H1 (cell line): ENCODE measurements around the gene CSNK2B. TPM values are rescaled to one million over a fixed set of nuclear protein-coding genes. Genes with fewer than 3 reads are reported as not detected.

ENCODE experiments used
- CTCF ChIA-PET: fragments of 300-600 bp; sonication (Branson Sonifier 250); formaldehyde crosslinking; loops from one replicate; lab custom pipeline; 2021; ENCODE audit not compliant: partially characterized antibody; lab: Charles Lee
- POLR2A ChIA-PET: fragments of 300-600 bp; sonication (Branson Sonifier 250); formaldehyde crosslinking; loops from one replicate; lab custom pipeline; 2021; ENCODE audit warnings: inconsistent platforms; ENCODE audit not compliant: partially characterized antibody; lab: Charles Lee
- DNase-seq, 2 experiments: peaks; one replicate each; pipeline versions ENCODE4 v3.0.0 to v3.0.0-alpha.2; 2010 to 2022; ENCODE audit warnings: low spot score in 2 of 2, low read depth in 1 of 2, mixed read lengths in 1 of 2
- FAIRE-seq: peaks from 2 replicates; lab custom pipeline; 2011; peaks lifted over from hg19 to GRCh38; lab: Jason Lieb, UNC
- H2AFZ ChIP-seq: 2 replicates; pipeline ENCODE4 v1.8.1; 2012; ENCODE audit warnings: low read length, inconsistent platforms
- H2AK5ac ChIP-seq: 2 replicates; pipeline ENCODE4 v1.6.1; 2013; ENCODE audit warnings: low read depth, low read length
- H2BK120ac ChIP-seq: replicated peaks from 2 replicates; pipeline ENCODE3; 2013; ENCODE audit warnings: low read depth, low read length, inconsistent platforms
- H2BK12ac ChIP-seq: 2 replicates; pipeline ENCODE4 v1.6.1; 2013; ENCODE audit warnings: low read depth, low read length
- H2BK15ac ChIP-seq: 2 replicates; pipeline ENCODE4 v1.6.1; 2013; ENCODE audit warnings: low read length
- H2BK20ac ChIP-seq: 2 replicates; pipeline ENCODE4 v1.6.1; 2013; ENCODE audit warnings: low read length
- H2BK5ac ChIP-seq: 2 replicates; pipeline ENCODE4 v1.6.1; 2013; ENCODE audit warnings: low read depth, low read length
- H3K14ac ChIP-seq: 2 replicates; pipeline ENCODE4 v1.6.1; 2013; ENCODE audit warnings: inconsistent platforms; ENCODE audit not compliant: insufficient read length
- H3K18ac ChIP-seq: 2 replicates; pipeline ENCODE4 v1.6.1; 2013; ENCODE audit warnings: low read length; ENCODE audit errors: extremely low read depth
- H3K23ac ChIP-seq: 2 replicates; pipeline ENCODE4 v1.6.1; 2013; ENCODE audit warnings: inconsistent platforms; ENCODE audit not compliant: insufficient read length
- H3K23me2 ChIP-seq: 2 replicates; pipeline ENCODE4 v1.6.1; 2013; ENCODE audit warnings: low read depth, low read length
- H3K27ac ChIP-seq: 2 replicates; pipeline ENCODE4 v1.6.1; 2011; ENCODE audit warnings: low read depth, low read length, inconsistent platforms
- H3K27me3 ChIP-seq, 4 experiments: replicated peaks in 1 of 4; 1 replicate in 1 of 4; 2 replicates in 3 of 4; pipeline versions ENCODE4 v1.6.1 to v1.8.1; 2011 to 2013; ENCODE audit warnings: low read length in 3 of 4, mild to moderate bottlenecking in 3 of 4, inconsistent platforms in 2 of 4, mixed read lengths in 2 of 4, moderate library complexity in 1 of 4; ENCODE audit not compliant: control insufficient read depth in 3 of 4, insufficient read depth in 3 of 4; ENCODE audit errors: extremely low read depth in 1 of 4
- H3K36me3 ChIP-seq, 4 experiments: 2 replicates each; pipeline versions ENCODE4 v1.6.1 to v1.8.1; 2011 to 2013; ENCODE audit warnings: mild to moderate bottlenecking in 4 of 4, low read length in 3 of 4, moderate library complexity in 2 of 4, control low read depth in 1 of 4, inconsistent platforms in 1 of 4; ENCODE audit not compliant: insufficient read depth in 4 of 4, control insufficient read depth in 2 of 4
- H3K4ac ChIP-seq: replicated peaks from 2 replicates; pipeline ENCODE3; 2013; ENCODE audit warnings: low read length, low read depth, mixed read lengths, inconsistent platforms; ENCODE audit not compliant: insufficient read length
- H3K4me1 ChIP-seq, 4 experiments: replicated peaks in 1 of 4; 1 replicate in 1 of 4; 2 replicates in 3 of 4; pipeline versions ENCODE4 v1.6.1 to v1.8.1; 2011 to 2013; ENCODE audit warnings: low read length in 3 of 4, inconsistent platforms in 2 of 4, mixed read lengths in 1 of 4; ENCODE audit not compliant: insufficient read depth in 4 of 4, control insufficient read depth in 3 of 4
- H3K4me2 ChIP-seq, 2 experiments: 2 replicates each; pipeline versions ENCODE4 v1.6.1 to v1.8.1; 2011 to 2013; ENCODE audit warnings: low read depth in 2 of 2, low read length in 2 of 2, control low read depth in 1 of 2, inconsistent platforms in 1 of 2, mild to moderate bottlenecking in 1 of 2; ENCODE audit not compliant: insufficient read depth in 1 of 2
- H3K4me3 ChIP-seq, 4 experiments: fragments of 200-600, 300-600 bp in 1 of 4; sonication (generic), shearing (Covaris generic), sonication (Bioruptor Twin) in 1 of 4; 2 replicates each; pipeline versions ENCODE4 v1.5.1 to v1.8.1; 2011 to 2016; ENCODE audit warnings: low read length in 4 of 4, low read depth in 3 of 4, control low read depth in 2 of 4, inconsistent platforms in 2 of 4, mild to moderate bottlenecking in 2 of 4, mixed read lengths in 1 of 4, moderate library complexity in 1 of 4; ENCODE audit not compliant: insufficient read depth in 2 of 4; ENCODE audit errors: extremely low read depth in 1 of 4
- H3K56ac ChIP-seq: replicated peaks from 2 replicates; pipeline ENCODE3; 2013; ENCODE audit warnings: low read depth, mild to moderate bottlenecking, mixed read lengths, low read length, inconsistent platforms; ENCODE audit not compliant: insufficient read length
- H3K79me1 ChIP-seq: 2 replicates; pipeline ENCODE4 v1.6.1; 2013; ENCODE audit warnings: low read depth, low read length, control low read depth
- H3K79me2 ChIP-seq, 2 experiments: 2 replicates each; pipeline versions ENCODE4 v1.6.1 to v1.8.1; 2012 to 2013; ENCODE audit warnings: low read length in 2 of 2, mild to moderate bottlenecking in 2 of 2, inconsistent platforms in 1 of 2; ENCODE audit not compliant: insufficient read depth in 2 of 2, control insufficient read depth in 1 of 2
- H3K9ac ChIP-seq, 4 experiments: replicated peaks in 1 of 4; 1 replicate in 1 of 4; 2 replicates in 3 of 4; pipeline versions ENCODE4 v1.6.1 to v1.8.1; 2011 to 2013; ENCODE audit warnings: low read depth in 3 of 4, low read length in 3 of 4, control low read depth in 2 of 4, mild to moderate bottlenecking in 2 of 4, moderate library complexity in 2 of 4, inconsistent platforms in 1 of 4; ENCODE audit errors: extremely low read depth in 1 of 4
- H3K9me3 ChIP-seq, 2 experiments: 2 replicates each; pipeline versions ENCODE4 v1.6.1 to v1.8.1; 2012 to 2013; ENCODE audit warnings: mild to moderate bottlenecking in 2 of 2, moderate library complexity in 2 of 2, control low read depth in 1 of 2, inconsistent platforms in 1 of 2, low read depth in 1 of 2, low read length in 1 of 2, mixed read lengths in 1 of 2; ENCODE audit not compliant: insufficient read depth in 2 of 2
- H4K20me1 ChIP-seq, 2 experiments: replicated peaks in 1 of 2; 2 replicates each; pipeline versions ENCODE3 to v1.8.1; 2011 to 2013; ENCODE audit warnings: inconsistent platforms in 2 of 2, low read length in 2 of 2, mild to moderate bottlenecking in 1 of 2; ENCODE audit not compliant: insufficient read depth in 2 of 2, control insufficient read depth in 1 of 2
- H4K5ac ChIP-seq: 2 replicates; pipeline ENCODE4 v1.6.1; 2013; ENCODE audit warnings: low read length, low read depth, mixed read lengths, inconsistent platforms; ENCODE audit not compliant: insufficient read length
- H4K8ac ChIP-seq: 2 replicates; pipeline ENCODE4 v1.8.0; 2013; ENCODE audit warnings: mild to moderate bottlenecking, moderate library complexity, low read length, inconsistent platforms; ENCODE audit not compliant: insufficient read depth; ENCODE audit errors: extremely low read depth
- H4K91ac ChIP-seq: replicated peaks from 2 replicates; pipeline ENCODE3; 2013; ENCODE audit warnings: low read length, mixed read lengths, inconsistent platforms; ENCODE audit not compliant: insufficient read length
- CBX8 ChIP-seq: fragments of 300-800, 300-1000 bp; sonication (generic); IDR thresholded peaks from 2 replicates; pipeline ENCODE4 v1.7.1; 2016; ENCODE audit warnings: low read depth, low read length, borderline replicate concordance
- EZH2 ChIP-seq: fragments of 200-600 bp; sonication (generic); IDR thresholded peaks from 2 replicates; pipeline ENCODE4 v1.7.1; 2012; ENCODE audit warnings: low read depth, mild to moderate bottlenecking, moderate library complexity, low read length, inconsistent platforms; ENCODE audit not compliant: severe bottlenecking
- FOSL1 ChIP-seq: IDR thresholded peaks from 2 replicates; pipeline ENCODE4 v1.6.1; 2011; ENCODE audit warnings: mild to moderate bottlenecking, low read depth, low read length, moderate library complexity; ENCODE audit not compliant: insufficient read depth
- HDAC6 ChIP-seq: IDR thresholded peaks from one replicate; pipeline ENCODE4 v1.7.1; 2012; ENCODE audit warnings: low read depth, mild to moderate bottlenecking, inconsistent platforms, low read length, moderate library complexity
- RBBP5 ChIP-seq: IDR thresholded peaks from 2 replicates; pipeline ENCODE4 v1.7.1; 2012; ENCODE audit warnings: low read depth, mild to moderate bottlenecking, inconsistent platforms, low read length, moderate library complexity, borderline replicate concordance
- RNF2 ChIP-seq: fragments of 200-900, 300-1000 bp; sonication (generic); IDR thresholded peaks from 2 replicates; pipeline ENCODE4 v1.7.1; 2016; ENCODE audit warnings: borderline replicate concordance, low read depth, mild to moderate bottlenecking, antibody characterized with exemption, low read length; ENCODE audit not compliant: poor library complexity, severe bottlenecking; ENCODE audit errors: missing control alignments
- RXRA ChIP-seq: IDR thresholded peaks from 2 replicates; pipeline ENCODE4 v1.6.1; 2011; ENCODE audit warnings: low read depth, mild to moderate bottlenecking, low read length, moderate library complexity; ENCODE audit not compliant: insufficient read depth
- SAP30 ChIP-seq: fragments of 300-600 bp; sonication (generic); IDR thresholded peaks from 2 replicates; pipeline ENCODE4 v1.7.1; 2012; ENCODE audit warnings: low read length, moderate library complexity, mild to moderate bottlenecking, inconsistent platforms; ENCODE audit not compliant: insufficient read depth, insufficient replicate concordance
- SP2 ChIP-seq: IDR thresholded peaks from 2 replicates; pipeline ENCODE4 v1.6.1; 2012; ENCODE audit warnings: mild to moderate bottlenecking, low read length, inconsistent platforms
- TEAD4 ChIP-seq: IDR thresholded peaks from 2 replicates; pipeline ENCODE4 v1.6.1; 2012; ENCODE audit warnings: low read depth, low read length, inconsistent platforms, mixed read lengths
- WGBS, 2 experiments: shearing (Covaris generic) in 1 of 2; methylation state at CpG; one replicate each; pipeline versions ENCODE4 v1.1.6 to v1.1.7; 2013 to 2015; ENCODE audit warnings: low lambda C conversion rate in 2 of 2, mixed read lengths in 2 of 2, inconsistent platforms in 1 of 2, low coverage in 1 of 2, missing lambda C conversion rate in 1 of 2; ENCODE audit not compliant: insufficient replicate concordance in 2 of 2, insufficient coverage in 1 of 2, insufficient read length in 1 of 2; ENCODE audit errors: extremely low coverage in 1 of 2, missing lambda C conversion rate in 1 of 2; 5-methylcytosine and 5-hydroxymethylcytosine counted together
- polyA plus RNA-seq, 7 experiments: library from polyadenylated mRNA; depleted of rRNA in 3 of 7; stranded (reverse) in 5 of 7; unstranded in 2 of 7; fragments of >200 nt in 5 of 7; fragments of 200-250 nt in 2 of 7; gene quantifications; 1 replicate in 5 of 7; 2 replicates in 1 of 7; 4 replicates in 1 of 7; pipeline versions ENCODE4 v1.2.1 to v1.2.3, GENCODE V29; 2011 to 2013; ENCODE audit warnings: missing spikeins in 2 of 7, mixed read lengths in 2 of 7
- total RNA-seq: library from RNA; stranded (reverse); fragmentation: NEBNext Ultra II Directional; extraction: Animal tissue kit (Norgen Biotek cat#: 25700); gene quantifications from 2 replicates; pipeline ENCODE4 v1.2.1, GENCODE V29; 2021
- TF ChIP-seq, protein P1 (sequence below): IDR thresholded peaks from 2 replicates; pipeline ENCODE4 v1.6.1; 2012; ENCODE audit warnings: low read length, inconsistent platforms

Gene CSNK2B
- total and polyA plus RNA-seq, 2 of the 8 experiments (the other 6 are each of a cell fraction or from before 2014, with no cell fraction given), result 169 to 208 TPM

DNA sequence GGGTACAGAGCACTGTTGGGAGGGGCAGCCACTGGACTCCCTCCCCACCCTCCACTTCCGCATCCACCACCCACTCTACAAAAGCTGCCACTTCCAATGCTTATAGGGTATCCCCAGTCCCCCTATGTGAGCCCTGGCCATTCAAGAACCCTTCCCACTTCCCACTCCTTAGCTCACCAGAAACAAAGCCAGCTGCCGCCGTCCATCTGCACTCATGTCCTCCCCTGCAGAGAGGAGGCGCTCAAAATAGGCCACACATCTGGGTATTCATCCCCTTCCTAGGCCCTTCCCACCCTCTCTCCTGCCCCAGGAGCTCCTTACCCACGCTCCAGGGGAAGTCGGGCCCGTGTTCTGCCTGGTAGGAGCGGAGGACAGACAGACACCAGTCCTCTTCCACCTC lies 21.4 kb downstream of the CSNK2B start:
- peaks cover 3 to 23% (median 16%) of the 10 kb centered on the region in 4 experiments; a peak in 5 of 8 replicates for H3K36me3 ChIP-seq
- 89% methylated on average over 8 of the region's 8 CpGs; no CpG with 5 or more reads in 1 of the 2 experiments for WGBS, 2 experiments
- TF ChIP-seq SAP30, result no peak
- TF ChIP-seq TEAD4, result no peak
- no peak for TF ChIP-seq EZH2
- TF ChIP-seq, protein P1, sequence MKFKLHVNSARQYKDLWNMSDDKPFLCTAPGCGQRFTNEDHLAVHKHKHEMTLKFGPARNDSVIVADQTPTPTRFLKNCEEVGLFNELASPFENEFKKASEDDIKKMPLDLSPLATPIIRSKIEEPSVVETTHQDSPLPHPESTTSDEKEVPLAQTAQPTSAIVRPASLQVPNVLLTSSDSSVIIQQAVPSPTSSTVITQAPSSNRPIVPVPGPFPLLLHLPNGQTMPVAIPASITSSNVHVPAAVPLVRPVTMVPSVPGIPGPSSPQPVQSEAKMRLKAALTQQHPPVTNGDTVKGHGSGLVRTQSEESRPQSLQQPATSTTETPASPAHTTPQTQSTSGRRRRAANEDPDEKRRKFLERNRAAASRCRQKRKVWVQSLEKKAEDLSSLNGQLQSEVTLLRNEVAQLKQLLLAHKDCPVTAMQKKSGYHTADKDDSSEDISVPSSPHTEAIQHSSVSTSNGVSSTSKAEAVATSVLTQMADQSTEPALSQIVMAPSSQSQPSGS, result no peak
- TF ChIP-seq HDAC6, result no peak
- no peak for TF ChIP-seq FOSL1
- no peak for TF ChIP-seq RBBP5
- no peak for TF ChIP-seq CBX8
- no peak for TF ChIP-seq RXRA
- TF ChIP-seq SP2, result no peak
- TF ChIP-seq RNF2, result no peak

More for the DNA sequence above, 21.4 kb downstream of the CSNK2B start:
- H3K56ac ChIP-seq, result no peak overlapping the region
- no peak overlapping the region for H3K23ac ChIP-seq
- H3K79me2 ChIP-seq, result no peaks in the 10 kb centered on the region
- DNase-seq (no peak), FAIRE-seq (no peak)
- POLR2A ChIA-PET, result interaction anchor here (0.8 to 6.6 kb wide), 4 partner anchors 24 to 140 kb away, joined by 3 to 33 read pairs (median 4); partner anchors contain the start of genes BAG6 and HSPA1B
- H4K5ac ChIP-seq, result no peak overlapping the region
- H2AK5ac ChIP-seq, result no peak overlapping the region
- no peak overlapping the region for H3K27ac ChIP-seq
- no peaks in the 10 kb centered on the region for H3K79me1 ChIP-seq
- no peak overlapping the region for H2BK5ac ChIP-seq
- peaks cover 0 to 1% (median 1%) of the 10 kb centered on the region in 4 experiments; a peak in 3 of 7 replicates for H3K27me3 ChIP-seq
- no peak overlapping the region for H3K4me2 ChIP-seq
- H3K18ac ChIP-seq, result no peak overlapping the region
- no peak overlapping the region for H4K8ac ChIP-seq
- no peak overlapping the region for H2AFZ ChIP-seq
- no peaks in the 10 kb centered on the region for H4K20me1 ChIP-seq
- no peak overlapping the region for H2BK120ac ChIP-seq
- no peak overlapping the region for H2BK15ac ChIP-seq
- H3K4ac ChIP-seq, result no peak overlapping the region
- no peak overlapping the region for H2BK12ac ChIP-seq
- H2BK20ac ChIP-seq, result no peak overlapping the region
- H4K91ac ChIP-seq, result no peak overlapping the region
- no peak overlapping the region for H3K14ac ChIP-seq
- H3K4me1 ChIP-seq, result peaks cover 0 to 5% (median 4%) of the 10 kb centered on the region in 4 experiments; a peak in 5 of 7 replicates
- CTCF ChIA-PET, result interaction anchor here (0.8 to 5.8 kb wide), 8 partner anchors 12 to 181 kb away, joined by 3 to 26 read pairs (median 6); partner anchors contain the start of genes DDAH2 and LY6G5B
- peaks cover 5% of the 10 kb centered on the region; the same call in 1 of the 2 replicates for H3K23me2 ChIP-seq
- H3K4me3 ChIP-seq, result no peak overlapping the region
- H3K9ac ChIP-seq, result no peak overlapping the region
- no peaks in the 10 kb centered on the region for H3K9me3 ChIP-seq
